ENCODE measurements around the gene SETD7. TPM values are rescaled to one million over a fixed set of nuclear protein-coding genes. Genes with fewer than 3 reads are reported as not detected.

SETD7 gene
- total RNA-seq, 1 experiment from 2014 or later: 41.6 TPM

DNA sequence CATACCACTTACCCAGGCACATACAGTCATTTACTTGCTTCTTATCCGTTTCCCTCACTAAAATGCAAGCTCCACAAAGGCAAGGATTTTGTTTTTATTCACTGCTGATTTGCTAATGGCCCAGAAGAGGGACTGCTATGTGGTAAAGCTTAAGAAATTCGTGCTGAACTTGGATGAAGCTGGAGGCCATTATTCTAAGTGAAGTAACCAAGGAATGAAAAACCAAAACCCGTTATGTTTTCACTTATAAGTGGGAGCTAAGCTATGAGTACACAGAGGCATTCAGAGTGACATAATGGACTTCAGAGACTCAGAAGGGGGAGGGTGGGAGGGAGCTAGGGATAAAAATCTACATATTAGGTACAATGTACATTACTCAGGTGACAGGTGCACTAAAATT is 54.9 kb downstream of the SETD7 start:
- BruUV-seq (replicated peaks): no TSS peak
- TF ChIP-seq ZNF274 (IDR thresholded peaks at IDR 0.05; ENCODE audit: low read depth, low read length) (no peak), CBX3 (IDR thresholded peaks at IDR 0.05; ENCODE audit: low read depth) (no peak), JUND (IDR thresholded peaks at IDR 0.05) (no peak), TCF7L2 (IDR thresholded peaks at IDR 0.05; ENCODE audit: borderline replicate concordance, extremely low read depth, insufficient read depth, insufficient read length) (no peak), CEBPB (IDR thresholded peaks at IDR 0.05; ENCODE audit: low read depth) (no peak), EZH2 (IDR thresholded peaks at IDR 0.05) (no peak), ZFX (IDR thresholded peaks at IDR 0.05) (no peak), EZH2phosphoT487 (IDR thresholded peaks at IDR 0.05; ENCODE audit: borderline replicate concordance) (no peak), POLR2AphosphoS5 (IDR thresholded peaks at IDR 0.05; ENCODE audit: low read depth, low read length) (no peak), SRF (IDR thresholded peaks at IDR 0.05; ENCODE audit: low read depth) (no peak)
- Histone ChIP-seq H3K27ac (ENCODE audit: low read depth, low read length) (no peak overlapping the region), H2AFZ (ENCODE audit: low read depth, low read length, poor library complexity, severe bottlenecking) (no peak overlapping the region), H3K9me2 (ENCODE audit: insufficient read depth) (no peaks in the 10 kb centered on the region), H3K36me3 (ENCODE audit: control insufficient read depth in 1 of 2, insufficient read depth in 2 of 2, low read length in 2 of 2) (no peaks in the 10 kb centered on the region), H3K9ac (ENCODE audit: low read length) (no peak overlapping the region), H4K20me1 (ENCODE audit: insufficient read depth) (no peaks in the 10 kb centered on the region), H3K4me1 (ENCODE audit: control insufficient read depth in 1 of 2, insufficient read depth in 2 of 2, low read length in 2 of 2) (no peaks in the 10 kb centered on the region), H3K79me2 (ENCODE audit: insufficient read depth, low read length) (no peaks in the 10 kb centered on the region), H3K4me3 (replicated peaks in 1 of 2; ENCODE audit: low read depth in 1 of 2, low read length in 2 of 2) (no peak overlapping the region), H3K4me2 (ENCODE audit: low read length) (no peak overlapping the region), H3K9me3 (ENCODE audit: control insufficient read depth in 1 of 2, insufficient read depth in 1 of 2, low read depth in 1 of 2, low read length in 2 of 2) (no peaks in the 10 kb centered on the region), H3K27me3 (ENCODE audit: insufficient read depth, low read length) (no peaks in the 10 kb centered on the region)
- POLR2A ChIA-PET: no interaction called here
- RAD21 ChIA-PET (ENCODE audit: low non-redundant PET in 1 of 2, low total read pairs in 2 of 2, uncharacterized antibody in 2 of 2, unreplicated experiment in 2 of 2): no interaction called here
- CTCF ChIA-PET: interaction anchor here (1.2 kb wide), 1 partner anchor 471 kb away, joined by 5 read pairs; no protein-coding TSS in a partner anchor
- intact Hi-C loops (cut with micrococcal nuclease): no loop called here
- DNase-seq (ENCODE audit: low read depth, low spot score): no peak
- no peak for ATAC-seq

DNA sequence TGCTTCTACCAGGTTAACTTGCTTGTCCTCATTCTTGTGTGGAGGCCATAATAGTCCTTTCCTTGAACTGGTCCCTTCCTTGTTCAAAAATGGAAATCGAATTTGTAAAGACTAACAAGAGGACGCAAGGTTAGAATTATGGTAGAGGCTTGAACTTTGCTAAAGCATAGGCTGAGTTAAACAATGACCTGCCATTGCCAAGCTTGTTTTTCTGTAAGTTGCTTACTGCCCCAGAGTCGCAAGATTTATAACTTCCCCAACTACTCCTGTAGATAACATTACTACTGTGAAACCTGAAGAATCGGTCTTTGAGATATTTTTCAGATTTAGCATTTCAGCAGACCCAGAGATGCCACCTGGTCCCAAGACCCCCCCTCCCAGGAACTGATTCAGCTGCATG is 56.8 kb downstream of the SETD7 start:
- Histone ChIP-seq H3K9me3 (ENCODE audit: control insufficient read depth in 1 of 2, insufficient read depth in 1 of 2, low read depth in 1 of 2, low read length in 2 of 2) (no peaks in the 10 kb centered on the region), H3K79me2 (ENCODE audit: insufficient read depth, low read length) (no peaks in the 10 kb centered on the region), H3K9ac (ENCODE audit: low read length) (no peak overlapping the region), H3K4me2 (ENCODE audit: low read length) (no peak overlapping the region), H3K9me2 (ENCODE audit: insufficient read depth) (no peaks in the 10 kb centered on the region), H3K4me3 (replicated peaks in 1 of 2; ENCODE audit: low read depth in 1 of 2, low read length in 2 of 2) (no peak overlapping the region), H3K27ac (ENCODE audit: low read depth, low read length) (no peak overlapping the region), H3K4me1 (ENCODE audit: control insufficient read depth in 1 of 2, insufficient read depth in 2 of 2, low read length in 2 of 2) (no peaks in the 10 kb centered on the region), H3K36me3 (ENCODE audit: control insufficient read depth in 1 of 2, insufficient read depth in 2 of 2, low read length in 2 of 2) (no peaks in the 10 kb centered on the region), H2AFZ (ENCODE audit: low read depth, low read length, poor library complexity, severe bottlenecking) (no peak overlapping the region), H3K27me3 (ENCODE audit: insufficient read depth, low read length) (no peaks in the 10 kb centered on the region), H4K20me1 (ENCODE audit: insufficient read depth) (no peaks in the 10 kb centered on the region)
- POLR2A ChIA-PET: no interaction called here
- RAD21 ChIA-PET (ENCODE audit: low non-redundant PET in 1 of 2, low total read pairs in 2 of 2, uncharacterized antibody in 2 of 2, unreplicated experiment in 2 of 2): no interaction called here
- ATAC-seq (no peak), DNase-seq (ENCODE audit: low read depth, low spot score) (no peak)
- CTCF ChIA-PET: interaction anchor here (1.1 kb wide), 1 partner anchor 10 kb away, joined by 3 read pairs; no protein-coding TSS in a partner anchor
- intact Hi-C loops (cut with micrococcal nuclease): loop anchor here (5.0 kb wide), 1 partner anchor 158 kb away; no protein-coding TSS in a partner anchor
- no TSS peak for BruUV-seq (replicated peaks)
- TF ChIP-seq SIN3A (IDR thresholded peaks at IDR 0.05; ENCODE audit: low read depth) (no peak), SP1 (IDR thresholded peaks at IDR 0.05; ENCODE audit: low read depth) (no peak), FOSL1 (IDR thresholded peaks at IDR 0.05; ENCODE audit: low read depth) (no peak), CBX3 (IDR thresholded peaks at IDR 0.05; ENCODE audit: low read depth) (no peak), TCF7L2 (IDR thresholded peaks at IDR 0.05; ENCODE audit: borderline replicate concordance, extremely low read depth, insufficient read depth, insufficient read length) (no peak), EZH2 (IDR thresholded peaks at IDR 0.05) (no peak), JUND (IDR thresholded peaks at IDR 0.05) (no peak), SRF (IDR thresholded peaks at IDR 0.05; ENCODE audit: low read depth) (no peak), ELF1 (IDR thresholded peaks at IDR 0.05; ENCODE audit: borderline replicate concordance, low read depth) (no peak), POLR2A (IDR thresholded peaks at IDR 0.05; ENCODE audit: borderline replicate concordance, extremely low read depth, insufficient read depth, insufficient read length) (no peak), ZNF274 (IDR thresholded peaks at IDR 0.05; ENCODE audit: low read depth, low read length) (no peak), CEBPB (IDR thresholded peaks at IDR 0.05; ENCODE audit: low read depth) (no peak), RAD21 (IDR thresholded peaks at IDR 0.05; ENCODE audit: low read depth) (no peak)
- TF ChIP-seq, protein P1, sequence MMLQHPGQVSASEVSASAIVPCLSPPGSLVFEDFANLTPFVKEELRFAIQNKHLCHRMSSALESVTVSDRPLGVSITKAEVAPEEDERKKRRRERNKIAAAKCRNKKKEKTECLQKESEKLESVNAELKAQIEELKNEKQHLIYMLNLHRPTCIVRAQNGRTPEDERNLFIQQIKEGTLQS (IDR thresholded peaks at IDR 0.05): no peak
- TF ChIP-seq, protein P2, sequence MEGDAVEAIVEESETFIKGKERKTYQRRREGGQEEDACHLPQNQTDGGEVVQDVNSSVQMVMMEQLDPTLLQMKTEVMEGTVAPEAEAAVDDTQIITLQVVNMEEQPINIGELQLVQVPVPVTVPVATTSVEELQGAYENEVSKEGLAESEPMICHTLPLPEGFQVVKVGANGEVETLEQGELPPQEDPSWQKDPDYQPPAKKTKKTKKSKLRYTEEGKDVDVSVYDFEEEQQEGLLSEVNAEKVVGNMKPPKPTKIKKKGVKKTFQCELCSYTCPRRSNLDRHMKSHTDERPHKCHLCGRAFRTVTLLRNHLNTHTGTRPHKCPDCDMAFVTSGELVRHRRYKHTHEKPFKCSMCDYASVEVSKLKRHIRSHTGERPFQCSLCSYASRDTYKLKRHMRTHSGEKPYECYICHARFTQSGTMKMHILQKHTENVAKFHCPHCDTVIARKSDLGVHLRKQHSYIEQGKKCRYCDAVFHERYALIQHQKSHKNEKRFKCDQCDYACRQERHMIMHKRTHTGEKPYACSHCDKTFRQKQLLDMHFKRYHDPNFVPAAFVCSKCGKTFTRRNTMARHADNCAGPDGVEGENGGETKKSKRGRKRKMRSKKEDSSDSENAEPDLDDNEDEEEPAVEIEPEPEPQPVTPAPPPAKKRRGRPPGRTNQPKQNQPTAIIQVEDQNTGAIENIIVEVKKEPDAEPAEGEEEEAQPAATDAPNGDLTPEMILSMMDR (IDR thresholded peaks at IDR 0.05 in 2 of 3, conservative IDR thresholded peaks at IDR 0.05 in 1 of 3; ENCODE audit: borderline replicate concordance in 1 of 3, insufficient read depth in 1 of 3, low read depth in 2 of 3, low read length in 2 of 3): no peak

Measured in HCT116 (cell line).